Measurements from ENCODE around the gene EMC6. TPM values are rescaled to one million over a fixed set of nuclear protein-coding genes. Genes with fewer than 3 reads are reported as not detected.

Gene EMC6
- total and polyA plus RNA-seq, 2 of the 4 experiments (the other 2 are of a cell fraction), result 10.9 to 80.5 TPM

DNA sequence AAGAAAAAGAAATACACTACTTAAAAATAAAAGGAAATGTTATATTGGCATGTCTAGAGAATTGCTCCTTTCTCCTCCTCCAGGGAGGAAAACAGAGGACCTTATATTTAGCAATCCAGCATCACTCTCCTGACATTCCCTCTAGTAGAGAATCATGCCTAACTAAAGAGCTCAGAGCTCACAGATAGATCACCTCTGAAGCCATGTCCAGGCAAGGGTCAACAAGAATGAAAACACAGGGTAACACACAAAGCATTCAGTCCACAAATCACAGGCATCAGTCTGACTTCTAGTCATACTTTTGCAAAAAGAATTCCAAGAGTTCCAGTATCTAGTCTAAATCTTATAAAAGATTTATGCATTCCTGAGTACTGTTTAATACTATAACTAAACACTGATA, 50.7 kb downstream of the EMC6 start:
- H3K9me1 ChIP-seq (ENCODE audit: insufficient read depth, low read length), result peaks cover 7% of the 10 kb centered on the region
- H3K18ac ChIP-seq (ENCODE audit: low read depth, low read length), result peak overlapping the region; percentile 57; the same call in 1 of the 2 replicates
- ChIA-PET POLR2A (ENCODE audit: unreplicated experiment) (no interaction called here), CTCF (interaction anchor here (0.6 to 1.0 kb wide), 2 partner anchors 15 to 18 kb away, joined by 3 read pairs; no protein-coding TSS in a partner anchor)
- peak overlapping the region; percentile 3 for H2BK120ac ChIP-seq (ENCODE audit: low read depth, low read length)
- peak; percentile 21 for ATAC-seq (ENCODE audit: low read depth)
- H3K9me3 ChIP-seq (ENCODE audit: control insufficient read depth, insufficient read depth, low read length), result no peaks in the 10 kb centered on the region
- no peak overlapping the region for H3K9ac ChIP-seq (ENCODE audit: low read depth, low read length)
- DNase-seq, result peak; percentile 33
- H2BK15ac ChIP-seq (ENCODE audit: low read depth, low read length), result no peak overlapping the region
- no peak overlapping the region for H2BK20ac ChIP-seq (ENCODE audit: low read depth, low read length)
- H4K20me1 ChIP-seq (ENCODE audit: insufficient read depth, low read length), result peaks cover 16% of the 10 kb centered on the region
- peaks cover 18% of the 10 kb centered on the region for H3K4me1 ChIP-seq (ENCODE audit: control insufficient read depth, insufficient read depth, low read length)
- no peak overlapping the region for H2AK9ac ChIP-seq (replicated peaks; ENCODE audit: low read depth, low read length, poor library complexity)
- peak overlapping the region; percentile 81; the same call in 1 of the 2 replicates for H2AK5ac ChIP-seq (ENCODE audit: low read depth, low read length)
- H3K36me3 ChIP-seq (ENCODE audit: control insufficient read depth, insufficient read depth, low read length), result peaks cover 29% of the 10 kb centered on the region
- no peak overlapping the region for H3K23ac ChIP-seq (ENCODE audit: low read depth, low read length)
- no peak overlapping the region for H3K4ac ChIP-seq (ENCODE audit: low read depth, low read length)
- intact Hi-C loops (cut with micrococcal nuclease), result no loop called here
- in situ Hi-C loops (cut with MboI; ENCODE audit: low sequenced_read_pairs), result no loop called here
- dilution Hi-C loops (cut with HindIII; ENCODE audit: low sequenced_read_pairs, unreplicated experiment), result no loop called here
- H3K14ac ChIP-seq (replicated peaks; ENCODE audit: low read depth, low read length), result no peak overlapping the region
- no TSS peak for BruUV-seq (replicated peaks)
- peak overlapping the region; percentile 95 for H2BK5ac ChIP-seq (ENCODE audit: low read depth, low read length, poor library complexity, severe bottlenecking)
- H3K27ac ChIP-seq (ENCODE audit: insufficient read depth, low read length), result peak overlapping the region; percentile 69; the same call in 1 of the 2 replicates
- no peaks in the 10 kb centered on the region for H3K27me3 ChIP-seq (ENCODE audit: control insufficient read depth, insufficient read depth, low read length)
- no peak overlapping the region for H4K5ac ChIP-seq (ENCODE audit: low read depth, low read length)
- H4K91ac ChIP-seq (ENCODE audit: insufficient read depth, low read depth, low read length), result no peak overlapping the region
- no peak for TF ChIP-seq SMC3 (IDR thresholded peaks at IDR 0.05; ENCODE audit: low read depth, low read length)
- TF ChIP-seq RCOR1 (IDR thresholded peaks at IDR 0.05; ENCODE audit: insufficient replicate concordance, low read length), result no peak
- TF ChIP-seq, protein P1, sequence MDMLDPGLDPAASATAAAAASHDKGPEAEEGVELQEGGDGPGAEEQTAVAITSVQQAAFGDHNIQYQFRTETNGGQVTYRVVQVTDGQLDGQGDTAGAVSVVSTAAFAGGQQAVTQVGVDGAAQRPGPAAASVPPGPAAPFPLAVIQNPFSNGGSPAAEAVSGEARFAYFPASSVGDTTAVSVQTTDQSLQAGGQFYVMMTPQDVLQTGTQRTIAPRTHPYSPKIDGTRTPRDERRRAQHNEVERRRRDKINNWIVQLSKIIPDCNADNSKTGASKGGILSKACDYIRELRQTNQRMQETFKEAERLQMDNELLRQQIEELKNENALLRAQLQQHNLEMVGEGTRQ (IDR thresholded peaks at IDR 0.05; ENCODE audit: low read depth, low read length), result no peak
- TF ChIP-seq, protein P2, sequence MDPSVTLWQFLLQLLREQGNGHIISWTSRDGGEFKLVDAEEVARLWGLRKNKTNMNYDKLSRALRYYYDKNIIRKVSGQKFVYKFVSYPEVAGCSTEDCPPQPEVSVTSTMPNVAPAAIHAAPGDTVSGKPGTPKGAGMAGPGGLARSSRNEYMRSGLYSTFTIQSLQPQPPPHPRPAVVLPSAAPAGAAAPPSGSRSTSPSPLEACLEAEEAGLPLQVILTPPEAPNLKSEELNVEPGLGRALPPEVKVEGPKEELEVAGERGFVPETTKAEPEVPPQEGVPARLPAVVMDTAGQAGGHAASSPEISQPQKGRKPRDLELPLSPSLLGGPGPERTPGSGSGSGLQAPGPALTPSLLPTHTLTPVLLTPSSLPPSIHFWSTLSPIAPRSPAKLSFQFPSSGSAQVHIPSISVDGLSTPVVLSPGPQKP (IDR thresholded peaks at IDR 0.05; ENCODE audit: borderline replicate concordance, low read depth, low read length), result no peak
- TF ChIP-seq CHD1 (IDR thresholded peaks at IDR 0.05; ENCODE audit: low read depth, low read length), result no peak
- no peak for TF ChIP-seq MAZ (IDR thresholded peaks at IDR 0.05; ENCODE audit: borderline replicate concordance, low read depth, low read length)
- TF ChIP-seq FOS (IDR thresholded peaks at IDR 0.05; ENCODE audit: low read depth, low read length), result no peak
- TF ChIP-seq RFX5 (IDR thresholded peaks at IDR 0.05; ENCODE audit: low read depth, low read length), result no peak
- TF ChIP-seq, protein P3, sequence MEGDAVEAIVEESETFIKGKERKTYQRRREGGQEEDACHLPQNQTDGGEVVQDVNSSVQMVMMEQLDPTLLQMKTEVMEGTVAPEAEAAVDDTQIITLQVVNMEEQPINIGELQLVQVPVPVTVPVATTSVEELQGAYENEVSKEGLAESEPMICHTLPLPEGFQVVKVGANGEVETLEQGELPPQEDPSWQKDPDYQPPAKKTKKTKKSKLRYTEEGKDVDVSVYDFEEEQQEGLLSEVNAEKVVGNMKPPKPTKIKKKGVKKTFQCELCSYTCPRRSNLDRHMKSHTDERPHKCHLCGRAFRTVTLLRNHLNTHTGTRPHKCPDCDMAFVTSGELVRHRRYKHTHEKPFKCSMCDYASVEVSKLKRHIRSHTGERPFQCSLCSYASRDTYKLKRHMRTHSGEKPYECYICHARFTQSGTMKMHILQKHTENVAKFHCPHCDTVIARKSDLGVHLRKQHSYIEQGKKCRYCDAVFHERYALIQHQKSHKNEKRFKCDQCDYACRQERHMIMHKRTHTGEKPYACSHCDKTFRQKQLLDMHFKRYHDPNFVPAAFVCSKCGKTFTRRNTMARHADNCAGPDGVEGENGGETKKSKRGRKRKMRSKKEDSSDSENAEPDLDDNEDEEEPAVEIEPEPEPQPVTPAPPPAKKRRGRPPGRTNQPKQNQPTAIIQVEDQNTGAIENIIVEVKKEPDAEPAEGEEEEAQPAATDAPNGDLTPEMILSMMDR (conservative IDR thresholded peaks at IDR 0.05; ENCODE audit: low read depth, low read length), result no peak
- TF ChIP-seq BHLHE40 (IDR thresholded peaks at IDR 0.05; ENCODE audit: low read depth, low read length), result no peak
- TF ChIP-seq MXI1 (IDR thresholded peaks at IDR 0.05; ENCODE audit: borderline replicate concordance, low read depth, low read length), result no peak
- TF ChIP-seq MAFK (IDR thresholded peaks at IDR 0.05; ENCODE audit: low read depth, low read length), result no peak
- TF ChIP-seq NFE2L2 (IDR thresholded peaks at IDR 0.05; ENCODE audit: low read depth, low read length), result no peak
- TF ChIP-seq POLR2A (IDR thresholded peaks at IDR 0.05; ENCODE audit: low read depth, low read length), result no peak
- TF ChIP-seq CEBPB (IDR thresholded peaks at IDR 0.05; ENCODE audit: low read depth, low read length), result no peak
- TF ChIP-seq RAD21 (IDR thresholded peaks at IDR 0.05; ENCODE audit: low read length), result no peak
- H3K56ac ChIP-seq (ENCODE audit: extremely low read depth, insufficient read depth, low read length), result no peak overlapping the region; the same call in 1 of the 2 replicates
- peaks cover 12 to 48% of the 10 kb centered on the region in 2 experiments for H3K79me1 ChIP-seq (ENCODE audit: low read depth in 1 of 2, low read length in 2 of 2)
- H2AFZ ChIP-seq (replicated peaks; ENCODE audit: low read length, poor library complexity), result no peak overlapping the region
- H3K4me2 ChIP-seq (ENCODE audit: low read depth, low read length), result peak overlapping the region; percentile 44; the same call in 1 of the 2 replicates
- no peak overlapping the region for H3K4me3 ChIP-seq (ENCODE audit: insufficient read depth, low read depth, low read length)
- 0 out of 4 replicates have a peak overlapping the region, but pooled peaks of 1 of the 2 experiments have one; percentile 35 for H4K8ac ChIP-seq (ENCODE audit: low read depth in 2 of 2, low read length in 2 of 2)
